Fibroblast of the conjunctiva (primary cell): ENCODE results near the gene ACSS1.

Experiments used
- DNase-seq: peaks from one replicate; pipeline ENCODE4 v3.0.0-alpha.2; 2010; ENCODE audit warnings: low read depth

Gene ACSS1

DNA sequence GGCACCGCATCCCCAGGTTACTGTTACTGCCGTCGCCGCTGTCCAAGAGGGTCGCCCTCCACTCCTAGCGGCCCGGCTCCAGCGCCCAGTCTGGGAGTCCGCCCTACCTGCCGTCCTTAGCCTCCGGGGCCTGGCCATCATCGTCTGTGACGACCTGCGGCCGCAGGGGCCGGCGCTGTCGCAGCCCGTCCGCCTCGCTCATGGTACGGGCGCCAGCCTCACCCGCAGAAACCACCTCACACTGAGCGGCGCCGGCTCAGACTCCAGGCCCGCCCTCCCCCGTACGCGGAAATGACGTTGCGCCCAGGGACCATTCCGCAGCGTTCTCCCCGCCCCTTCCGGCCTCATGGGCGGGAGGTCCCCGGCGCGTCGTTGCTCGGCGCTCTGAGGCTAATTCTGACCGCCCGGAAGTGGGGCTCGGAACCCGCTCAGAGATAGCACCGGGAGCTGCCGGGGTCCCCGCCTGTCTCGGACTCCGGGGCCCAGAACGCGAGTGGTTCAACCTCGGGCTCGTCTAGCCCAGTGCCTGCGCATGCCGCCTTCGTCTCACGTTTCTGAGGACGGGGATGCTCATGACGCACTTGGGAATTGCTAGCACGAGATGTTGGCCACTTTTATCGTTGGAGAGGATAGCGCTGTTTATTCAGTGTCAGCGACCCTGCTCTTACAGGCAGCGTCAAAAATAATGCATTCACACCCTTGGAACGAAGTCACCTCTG, 65.3 kb downstream of the ACSS1 start, which contains the start of gene APMAP:
Gene APMAP (minus strand): TSS at position 265 of the 719 bp plus-strand sequence. CDS start 63 bp downstream, at position 202.
- peak; percentile 68 for DNase-seq

- DNase-seq = no peak
Observed at GRCh38 chr20:24991897-24992486, 65.9 kb downstream of the ACSS1 start.

- DNase-seq = no peak
Observed at GRCh38 chr20:24990810-24991252, 67.1 kb downstream of the ACSS1 start.

DNA sequence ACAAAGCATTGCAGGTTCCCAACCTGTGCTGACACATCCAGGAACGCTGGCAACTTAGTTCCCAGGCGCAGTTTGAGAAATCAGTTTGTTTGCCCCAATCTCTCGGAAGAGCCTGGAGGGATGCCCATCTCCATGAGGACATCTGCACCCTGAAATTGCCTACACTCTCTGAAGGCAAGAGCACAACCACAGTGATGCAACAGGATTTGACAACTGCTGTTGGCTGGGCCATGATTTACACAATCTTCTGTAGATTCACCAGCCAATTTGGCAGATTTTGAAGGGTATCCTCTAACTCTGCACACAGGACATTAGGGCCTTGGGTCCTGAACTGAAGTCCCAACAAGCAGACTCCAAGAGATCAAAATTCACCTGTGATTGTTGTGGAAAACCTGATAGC, 68.8 kb downstream of the ACSS1 start:
- DNase-seq = no peak

DNA sequence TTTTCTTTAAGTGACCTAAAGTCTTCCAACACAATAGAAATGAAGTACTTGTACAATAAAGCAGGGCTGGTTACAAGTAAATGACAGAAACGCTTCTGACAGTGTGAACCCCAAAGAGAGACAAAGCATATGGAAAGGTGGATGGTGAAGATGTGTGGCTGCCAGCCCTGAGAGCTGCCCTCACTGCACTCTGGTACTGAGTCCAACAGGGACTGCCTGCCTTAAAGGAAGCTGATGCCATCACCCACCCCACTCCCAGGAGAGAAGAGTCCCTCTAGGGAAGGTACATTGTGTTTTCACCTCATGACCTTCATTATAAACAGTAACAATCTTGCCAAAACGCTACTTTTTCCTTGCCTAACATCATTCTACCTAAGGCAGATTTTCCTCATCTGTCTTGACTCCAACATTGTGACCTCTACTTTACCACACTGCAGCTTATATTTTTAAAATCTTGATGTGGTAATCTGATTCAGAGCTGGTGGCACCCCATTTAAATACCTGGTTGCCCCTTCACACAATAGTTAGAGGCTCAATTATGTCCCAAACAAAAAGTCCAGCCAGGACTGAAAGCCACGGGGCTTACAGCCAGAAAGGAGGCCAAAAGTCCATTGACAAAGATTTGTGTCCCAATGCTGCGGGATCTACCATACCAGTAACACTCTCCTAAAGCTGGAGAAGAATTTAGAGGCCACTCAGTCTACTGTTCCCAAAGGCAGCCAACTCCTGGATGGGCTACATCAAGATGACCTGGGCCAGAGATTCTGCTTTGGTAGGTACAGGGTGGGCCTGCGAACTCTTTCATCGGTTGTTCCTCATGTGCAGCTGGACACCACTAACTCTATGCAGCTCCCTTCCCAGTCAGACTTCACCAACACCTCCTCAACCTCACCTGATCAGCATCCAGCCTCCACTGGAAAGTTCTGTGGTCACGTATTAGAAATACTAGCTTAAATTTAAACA, 69.8 kb downstream of the ACSS1 start:
- DNase-seq = no peak

DNA sequence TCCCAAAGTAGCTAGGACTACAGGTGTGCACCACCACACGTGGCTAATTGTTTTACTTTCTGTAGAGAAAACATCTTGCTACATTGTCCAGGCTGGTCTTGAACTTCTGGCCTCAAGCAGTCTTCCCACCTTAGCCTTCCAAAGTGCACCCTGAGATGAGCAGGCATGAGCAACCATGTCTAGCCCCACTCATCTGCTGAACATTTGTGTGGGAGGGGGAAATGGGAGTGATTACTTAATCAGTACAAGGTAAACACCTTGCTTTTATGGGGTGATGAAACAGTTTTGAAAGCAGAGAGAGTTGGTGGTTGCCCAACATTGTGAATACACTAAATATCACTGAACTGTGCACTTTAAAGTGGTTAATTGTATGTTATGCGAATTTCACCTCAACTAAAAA, 70.7 kb downstream of the ACSS1 start:
- no peak for DNase-seq

DNA sequence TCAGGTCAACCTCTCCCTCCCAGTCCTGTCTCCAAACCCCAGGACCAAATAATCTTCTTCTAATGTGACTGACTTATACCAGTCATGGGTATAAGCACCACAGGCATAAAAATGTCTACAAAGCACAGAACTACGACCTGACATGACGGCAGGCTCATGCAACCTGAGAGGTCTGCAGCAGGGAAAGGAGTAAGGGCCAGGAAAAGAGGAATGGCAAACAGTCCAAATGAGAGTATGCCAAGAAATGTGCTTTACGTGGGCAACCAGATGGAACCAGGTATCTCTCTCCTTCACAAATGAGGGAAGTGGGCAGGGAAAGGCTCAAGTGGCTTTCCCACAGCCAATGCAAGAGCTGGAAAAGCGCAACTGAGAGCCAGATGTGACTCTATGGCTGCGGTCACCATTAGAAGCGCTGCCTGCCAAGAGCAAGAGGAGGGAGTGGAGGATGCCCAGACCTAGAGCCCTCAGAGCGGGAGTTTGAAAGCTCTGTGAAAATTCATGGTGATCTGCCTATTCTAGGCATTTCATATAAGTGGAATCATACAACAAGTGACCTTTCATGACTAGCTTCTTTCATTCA, 71.4 kb downstream of the ACSS1 start:
- no peak for DNase-seq

GRCh38 chr20:24985802-24986201, 72.1 kb downstream of the ACSS1 start:
- no peak for DNase-seq

- no peak for DNase-seq
Observed at GRCh38 chr20:24984961-24985640, 72.8 kb downstream of the ACSS1 start.

DNA sequence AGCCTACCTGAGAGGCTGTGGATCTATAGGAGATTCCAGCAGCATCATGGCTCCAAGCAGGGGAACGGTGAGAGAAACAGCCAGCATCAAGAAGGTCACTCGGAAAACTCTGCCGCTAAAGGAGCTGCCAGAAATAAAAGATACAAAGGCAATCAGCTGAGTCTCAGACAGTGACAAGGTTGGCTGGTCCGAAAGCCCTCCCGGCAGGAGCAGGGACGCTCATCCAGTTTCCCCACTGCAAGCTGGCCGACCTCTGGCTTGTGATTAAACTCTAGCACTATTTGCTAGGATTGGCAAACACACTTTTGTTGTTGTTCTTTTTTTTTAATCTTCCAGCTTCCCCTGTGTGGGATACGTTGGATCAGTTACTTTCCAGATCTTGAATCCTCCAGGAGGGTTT, 74.0 kb downstream of the ACSS1 start:
- DNase-seq = no peak

GRCh38 chr20:24981790-24982189, 76.1 kb downstream of the ACSS1 start:
- no peak for DNase-seq

GRCh38 chr20:24981282-24981681, 76.7 kb downstream of the ACSS1 start:
- no peak for DNase-seq

- DNase-seq = no peak
Observed at GRCh38 chr20:24980291-24981053, 77.5 kb downstream of the ACSS1 start.

DNA sequence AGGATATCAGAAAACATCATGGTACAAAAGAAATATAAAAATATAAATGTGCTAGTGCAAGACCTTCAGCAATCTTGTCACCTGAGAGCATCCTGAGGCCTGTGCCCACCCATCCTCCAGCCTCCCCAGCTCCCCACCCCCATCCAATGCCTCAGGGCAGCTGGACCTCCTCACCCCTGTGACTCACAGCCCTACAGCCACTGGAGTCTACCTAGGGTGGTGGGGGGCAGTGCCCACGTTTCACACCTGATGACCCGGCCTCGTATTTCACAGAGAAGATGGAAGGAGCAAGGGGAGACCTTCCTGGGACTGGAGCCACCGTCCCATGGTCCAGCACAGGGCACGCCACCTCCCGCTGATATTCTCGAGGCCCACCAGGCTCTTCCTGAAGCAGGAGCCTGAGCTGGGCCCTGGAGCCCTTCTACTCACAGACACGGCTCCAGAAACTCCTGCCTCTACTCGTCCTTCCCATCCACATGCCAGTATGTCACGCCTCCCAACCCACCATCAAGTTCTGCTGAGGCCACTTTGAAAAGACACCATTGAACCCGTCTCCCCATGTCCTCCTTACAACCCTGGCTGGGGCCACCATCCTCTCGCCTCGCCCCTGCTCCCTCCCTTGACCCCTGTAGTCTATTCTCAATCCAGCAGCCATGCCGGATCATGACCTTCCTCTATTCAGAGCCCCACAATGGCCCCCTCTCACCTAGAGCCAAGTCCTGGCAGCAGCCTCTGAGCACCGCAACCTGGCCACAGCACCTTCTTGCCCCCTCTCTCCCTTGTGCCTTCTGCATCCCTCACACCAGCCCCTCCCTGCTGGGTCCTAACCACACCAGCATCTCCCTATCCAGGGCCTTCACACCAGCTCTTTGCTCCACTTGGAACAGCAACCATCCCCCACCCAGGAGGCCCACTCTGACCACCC, 78.6 kb downstream of the ACSS1 start:
- DNase-seq = no peak

GRCh38 chr20:24978513-24978912, 79.4 kb downstream of the ACSS1 start:
- no peak for DNase-seq

DNA sequence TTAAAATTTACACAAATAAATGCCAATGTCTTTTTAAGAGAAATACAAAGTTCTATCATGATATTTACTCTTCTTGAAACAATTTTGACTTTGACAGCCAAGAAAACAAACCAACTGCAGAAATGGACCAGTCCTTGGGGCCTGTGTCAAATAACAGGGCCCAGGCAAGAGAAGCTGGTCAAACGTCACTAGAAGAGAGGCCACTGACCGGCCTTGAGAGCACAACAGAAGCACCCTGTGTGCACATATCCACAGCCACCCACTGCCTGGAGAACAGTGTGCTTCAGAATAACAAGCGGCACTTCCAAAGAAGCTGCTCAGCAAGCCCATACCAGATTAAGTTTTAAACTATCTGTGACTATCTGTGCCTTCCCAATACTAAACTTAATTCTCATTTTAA, 80.1 kb downstream of the ACSS1 start:
- DNase-seq = no peak

GRCh38 chr20:24977336-24977735, 80.6 kb downstream of the ACSS1 start:
- no peak for DNase-seq

DNA sequence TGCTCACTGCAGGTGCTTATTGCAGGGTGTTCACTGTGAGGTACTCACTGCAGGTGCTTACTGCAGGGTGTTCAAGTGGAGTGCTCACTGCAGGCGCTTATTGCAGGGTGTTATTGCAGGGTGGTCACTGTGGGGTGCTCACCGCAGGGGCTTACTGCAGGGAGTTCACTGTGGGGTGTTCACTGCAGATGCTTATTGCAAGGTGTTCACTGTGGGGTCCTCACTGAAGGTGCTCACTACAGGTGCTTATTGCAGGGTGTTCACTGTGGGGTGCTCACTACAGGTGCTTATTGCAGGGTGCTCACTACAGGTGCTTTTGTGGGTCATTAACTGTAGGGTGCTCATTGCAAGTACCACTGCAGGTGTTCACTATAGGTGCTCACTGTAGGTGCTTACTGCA, 85.6 kb downstream of the ACSS1 start:
- DNase-seq = no peak

DNA sequence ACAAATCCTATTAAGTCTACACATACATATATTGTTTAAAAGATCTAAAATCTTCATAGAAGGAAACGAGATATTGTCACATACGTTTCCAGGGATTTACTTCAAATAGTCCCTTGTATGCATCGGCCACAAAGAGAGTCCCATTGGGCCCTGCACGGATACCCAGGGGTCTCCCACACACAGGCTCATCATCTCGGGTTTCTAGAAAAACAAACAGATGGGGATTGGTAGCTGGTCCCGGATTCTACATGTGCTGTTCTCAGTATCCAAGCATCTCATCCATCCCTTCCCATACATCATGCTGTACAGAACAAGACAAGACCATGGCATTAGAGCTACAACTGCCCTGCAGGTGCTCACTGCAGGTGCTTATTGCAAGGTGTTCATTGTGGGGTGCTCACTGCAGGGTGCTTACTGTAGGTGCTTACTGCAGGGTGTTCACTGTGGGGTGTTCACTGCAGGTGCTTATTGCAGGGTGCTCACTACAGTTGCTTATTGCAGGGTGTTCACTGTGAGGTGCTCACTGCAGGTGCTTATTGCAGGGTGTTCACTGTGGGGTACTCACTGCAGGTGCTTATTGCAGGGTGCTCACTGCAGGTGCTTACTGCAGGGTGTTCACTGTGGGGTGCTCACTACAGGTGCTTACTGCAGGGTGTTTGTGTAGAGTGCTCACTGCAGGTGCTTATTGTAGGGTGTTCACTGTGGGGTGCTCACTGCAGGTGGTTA, 86.4 kb downstream of the ACSS1 start:
- DNase-seq = no peak
